LoVo (cell line): ENCODE data around the gene SYK.
A peak's percentile ranks its signal among the peaks of the same experiment; 100 is the strongest.
"Not testable (repeated sequence)": the region's sequence is repeated elsewhere in the genome, so short reads cannot be mapped to it uniquely, and the experiment has no call there.

Experiments
- DNase-seq: peaks from one replicate; pipeline ENCODE4 v3.0.0-alpha.2; 2016; ENCODE audit warnings: low spot score

SYK gene

GRCh38 chr9:90795871-90796317 is 5.7 kb upstream of the SYK start:
- no peak for DNase-seq

GRCh38 chr9:90799271-90799852 is 2.3 kb upstream of the SYK start:
- DNase-seq = no peak

- peak; percentile 13 for DNase-seq
Observed at GRCh38 chr9:90801973-90802322, 329 bp downstream of the SYK start.

- no peak for DNase-seq
Observed at GRCh38 chr9:90802386-90802985, 867 bp downstream of the SYK start.

GRCh38 chr9:90803860-90804593 is 2.4 kb downstream of the SYK start:
- DNase-seq = no peak

- no peak for DNase-seq
Observed at GRCh38 chr9:90805006-90805996, 3.7 kb downstream of the SYK start.

- DNase-seq = no peak
Observed at GRCh38 chr9:90807006-90807405, 5.4 kb downstream of the SYK start.

- no peak for DNase-seq
Observed at GRCh38 chr9:90808398-90808797, 6.8 kb downstream of the SYK start.

GRCh38 chr9:90808890-90809685 is 7.5 kb downstream of the SYK start:
- DNase-seq = no peak

- DNase-seq = no peak
Observed at GRCh38 chr9:90810691-90811090, 9.1 kb downstream of the SYK start.

- no peak for DNase-seq
Observed at GRCh38 chr9:90813046-90813445, 11.4 kb downstream of the SYK start.

- DNase-seq = no peak
Observed at GRCh38 chr9:90813523-90813922, 11.9 kb downstream of the SYK start.

- no peak for DNase-seq
Observed at GRCh38 chr9:90814355-90814754, 12.7 kb downstream of the SYK start.

GRCh38 chr9:90815183-90815943 is 13.7 kb downstream of the SYK start:
- DNase-seq = no peak

GRCh38 chr9:90815944-90816357 is 14.3 kb downstream of the SYK start:
- no peak for DNase-seq

- DNase-seq = no peak
Observed at GRCh38 chr9:90816690-90817089, 15.1 kb downstream of the SYK start.

GRCh38 chr9:90818279-90818678 is 16.7 kb downstream of the SYK start:
- DNase-seq = no peak

GRCh38 chr9:90820406-90820805 is 18.8 kb downstream of the SYK start:
- DNase-seq = not testable (repeated sequence)

GRCh38 chr9:90821236-90821635 is 19.6 kb downstream of the SYK start:
- DNase-seq = not testable (repeated sequence)

- no peak for DNase-seq
Observed at GRCh38 chr9:90821697-90822096, 20.1 kb downstream of the SYK start.

GRCh38 chr9:90822866-90823265 is 21.2 kb downstream of the SYK start:
- DNase-seq = no peak
